Fibroblast of lung (primary cell): ENCODE data around the gene CUL3. TPM values are rescaled to one million over a fixed set of nuclear protein-coding genes. Genes with fewer than 3 reads are reported as not detected.

Experiments
- DNase-seq, 2 donors: peaks; one replicate each; pipeline versions ENCODE4 v3.0.0 to v3.0.0-alpha.2; 2010; ENCODE audit warnings: low read depth in 2 of 2
- H2AFZ ChIP-seq: 2 replicates; pipeline ENCODE4 v1.5.1; 2012; ENCODE audit warnings: low read length, control low read depth, inconsistent platforms
- H3K27ac ChIP-seq: 2 replicates; pipeline ENCODE4 v1.5.1; 2011; ENCODE audit warnings: low read length, control low read depth; ENCODE audit not compliant: insufficient read depth
- H3K27me3 ChIP-seq: 2 replicates; pipeline ENCODE4 v1.5.1; 2011; ENCODE audit warnings: mild to moderate bottlenecking, low read length; ENCODE audit not compliant: control insufficient read depth, insufficient read depth
- H3K36me3 ChIP-seq: 2 replicates; pipeline ENCODE4 v1.5.1; 2011; ENCODE audit warnings: low read length; ENCODE audit not compliant: control insufficient read depth, insufficient read depth
- H3K4me1 ChIP-seq: 2 replicates; pipeline ENCODE4 v1.5.1; 2011; ENCODE audit warnings: low read length; ENCODE audit not compliant: control insufficient read depth, insufficient read depth; ENCODE audit errors: extremely low read depth
- H3K4me2 ChIP-seq: 2 replicates; pipeline ENCODE4 v1.5.1; 2011; ENCODE audit warnings: low read length, control low read depth; ENCODE audit not compliant: insufficient read depth; ENCODE audit errors: extremely low read depth
- H3K4me3 ChIP-seq, 4 experiments: fragments of 200-600 bp in 1 of 4; sonication (generic) in 1 of 4; replicated peaks in 1 of 4; 2 replicates each; pipeline ENCODE4 v1.5.1; 2011 to 2016; ENCODE audit warnings: low read length in 4 of 4, low read depth in 3 of 4, mild to moderate bottlenecking in 3 of 4, control low read depth in 2 of 4, inconsistent platforms in 1 of 4, mixed read lengths in 1 of 4; ENCODE audit not compliant: insufficient read depth in 1 of 4; ENCODE audit errors: control extremely low read depth in 1 of 4
- H3K79me2 ChIP-seq: 2 replicates; pipeline ENCODE4 v1.5.1; 2012; ENCODE audit warnings: mild to moderate bottlenecking, low read length, inconsistent platforms; ENCODE audit not compliant: control insufficient read depth, insufficient read depth
- H3K9ac ChIP-seq: 2 replicates; pipeline ENCODE4 v1.5.1; 2011; ENCODE audit warnings: mild to moderate bottlenecking, low read length, control low read depth; ENCODE audit not compliant: insufficient read depth
- H3K9me3 ChIP-seq: 2 replicates; pipeline ENCODE4 v1.5.1; 2012; ENCODE audit warnings: low read depth, low read length; ENCODE audit not compliant: control insufficient read depth, insufficient read depth
- H4K20me1 ChIP-seq: 2 replicates; pipeline ENCODE4 v1.5.1; 2011; ENCODE audit warnings: low read length; ENCODE audit not compliant: control insufficient read depth, insufficient read depth; ENCODE audit errors: extremely low read depth
- EZH2 ChIP-seq: IDR thresholded peaks from 2 replicates; pipeline ENCODE4 v1.5.1; 2012; ENCODE audit warnings: low read length, control low read depth, mild to moderate bottlenecking; ENCODE audit errors: missing control alignments
- polyA plus RNA-seq, 2 donors: library from polyadenylated mRNA; depleted of rRNA in 1 of 2; stranded (reverse) in 1 of 2; unstranded in 1 of 2; fragments of >200 nt; gene quantifications; 2 replicates each; pipeline ENCODE4 v1.2.1, GENCODE V29; 2011 to 2012; ENCODE audit warnings: missing spikeins in 1 of 2
- total RNA-seq: library from RNA; depleted of rRNA; stranded (reverse); fragments of >200 nt; gene quantifications from 2 replicates; pipeline ENCODE4 v1.2.1, GENCODE V29; 2014
- TF ChIP-seq, protein P1 (sequence below), 2 donors: IDR thresholded peaks in 1 of 2; conservative IDR thresholded peaks in 1 of 2; 1 replicate in 1 of 2; 2 replicates in 1 of 2; pipeline ENCODE4 v1.5.1; 2011 to 2012; ENCODE audit warnings: low read length in 2 of 2, control low read depth in 1 of 2, inconsistent platforms in 1 of 2, low read depth in 1 of 2, mild to moderate bottlenecking in 1 of 2

The CUL3 gene
- total and polyA plus RNA-seq, 2 donors (not counting 1 experiment from before 2014, with no cell fraction given): 65.3 to 69.7 TPM

- Histone ChIP-seq H3K79me2 (no peaks in the 10 kb centered on the region), H3K4me2 (no peak overlapping the region), H3K9ac (no peak overlapping the region), H3K9me3 (no peaks in the 10 kb centered on the region), H3K4me3 (no peak overlapping the region), H4K20me1 (no peaks in the 10 kb centered on the region), H2AFZ (no peak overlapping the region), H3K27ac (no peak overlapping the region), H3K4me1 (no peaks in the 10 kb centered on the region), H3K36me3 (peaks cover 2% of the 10 kb centered on the region), H3K27me3 (no peaks in the 10 kb centered on the region)
- DNase-seq: no peak
- TF ChIP-seq EZH2: no peak
- TF ChIP-seq, protein P1, sequence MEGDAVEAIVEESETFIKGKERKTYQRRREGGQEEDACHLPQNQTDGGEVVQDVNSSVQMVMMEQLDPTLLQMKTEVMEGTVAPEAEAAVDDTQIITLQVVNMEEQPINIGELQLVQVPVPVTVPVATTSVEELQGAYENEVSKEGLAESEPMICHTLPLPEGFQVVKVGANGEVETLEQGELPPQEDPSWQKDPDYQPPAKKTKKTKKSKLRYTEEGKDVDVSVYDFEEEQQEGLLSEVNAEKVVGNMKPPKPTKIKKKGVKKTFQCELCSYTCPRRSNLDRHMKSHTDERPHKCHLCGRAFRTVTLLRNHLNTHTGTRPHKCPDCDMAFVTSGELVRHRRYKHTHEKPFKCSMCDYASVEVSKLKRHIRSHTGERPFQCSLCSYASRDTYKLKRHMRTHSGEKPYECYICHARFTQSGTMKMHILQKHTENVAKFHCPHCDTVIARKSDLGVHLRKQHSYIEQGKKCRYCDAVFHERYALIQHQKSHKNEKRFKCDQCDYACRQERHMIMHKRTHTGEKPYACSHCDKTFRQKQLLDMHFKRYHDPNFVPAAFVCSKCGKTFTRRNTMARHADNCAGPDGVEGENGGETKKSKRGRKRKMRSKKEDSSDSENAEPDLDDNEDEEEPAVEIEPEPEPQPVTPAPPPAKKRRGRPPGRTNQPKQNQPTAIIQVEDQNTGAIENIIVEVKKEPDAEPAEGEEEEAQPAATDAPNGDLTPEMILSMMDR (conservative IDR thresholded peaks at IDR 0.05 in 1 of 2, IDR thresholded peaks at IDR 0.05 in 1 of 2; ENCODE audit: low read depth in 1 of 2, low read length in 2 of 2): no peak
Observed at GRCh38 chr2:224479826-224480225, 105.3 kb downstream of the CUL3 start.

DNA sequence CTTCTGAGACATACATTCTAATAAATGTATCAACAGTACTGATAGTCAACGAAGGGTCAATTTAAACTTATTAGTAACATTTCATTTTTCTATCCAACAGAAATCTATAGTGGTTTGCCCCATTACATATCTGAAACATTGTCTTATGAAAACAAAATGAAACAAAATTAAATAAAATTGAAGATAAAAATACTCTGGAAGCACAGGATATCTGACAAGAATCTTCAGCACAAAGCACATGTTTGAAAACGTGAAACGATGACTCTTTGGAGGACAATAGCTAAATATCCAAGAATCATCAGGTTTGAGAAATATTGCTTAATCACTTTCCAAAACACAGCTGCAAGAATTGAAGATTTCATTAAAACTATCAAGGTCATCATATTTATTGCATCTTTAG, 112.3 kb downstream of the CUL3 start:
- H2AFZ ChIP-seq: no peak overlapping the region
- H3K9ac ChIP-seq: no peak overlapping the region
- H3K79me2 ChIP-seq: no peaks in the 10 kb centered on the region
- no peaks in the 10 kb centered on the region for H4K20me1 ChIP-seq
- no peaks in the 10 kb centered on the region for H3K9me3 ChIP-seq
- no peaks in the 10 kb centered on the region for H3K27me3 ChIP-seq
- no peak overlapping the region for H3K4me2 ChIP-seq
- no peak for DNase-seq
- H3K4me1 ChIP-seq: no peaks in the 10 kb centered on the region
- H3K36me3 ChIP-seq: peaks cover 2% of the 10 kb centered on the region
- no peak overlapping the region for H3K27ac ChIP-seq
- TF ChIP-seq EZH2: no peak
- TF ChIP-seq, protein P1 (conservative IDR thresholded peaks at IDR 0.05 in 1 of 2, IDR thresholded peaks at IDR 0.05 in 1 of 2; ENCODE audit: low read depth in 1 of 2, low read length in 2 of 2): no peak
- H3K4me3 ChIP-seq: no peak overlapping the region

- H4K20me1 ChIP-seq: no peaks in the 10 kb centered on the region
- no peak overlapping the region for H2AFZ ChIP-seq
- H3K4me3 ChIP-seq: no peak overlapping the region
- no peak overlapping the region for H3K27ac ChIP-seq
- peaks cover 2% of the 10 kb centered on the region for H3K36me3 ChIP-seq
- H3K9ac ChIP-seq: no peak overlapping the region
- no peaks in the 10 kb centered on the region for H3K9me3 ChIP-seq
- no peak overlapping the region for H3K4me2 ChIP-seq
- no peak for DNase-seq
- no peaks in the 10 kb centered on the region for H3K79me2 ChIP-seq
- H3K27me3 ChIP-seq: no peaks in the 10 kb centered on the region
- no peaks in the 10 kb centered on the region for H3K4me1 ChIP-seq
- TF ChIP-seq, protein P1 (conservative IDR thresholded peaks at IDR 0.05 in 1 of 2, IDR thresholded peaks at IDR 0.05 in 1 of 2; ENCODE audit: low read depth in 1 of 2, low read length in 2 of 2): no peak
- no peak for TF ChIP-seq EZH2
Observed at GRCh38 chr2:224472137-224472536, 113.0 kb downstream of the CUL3 start.
